HG02623 (cell line): ENCODE data around the gene WWOX.

ENCODE experiments used
- ATAC-seq: cut with Tn5 transposase; IDR thresholded peaks from one replicate; pipeline ENCODE4 v1.9.1; 2021; ENCODE audit warnings: moderate library complexity; ENCODE audit not compliant: unreplicated experiment

WWOX gene

DNA sequence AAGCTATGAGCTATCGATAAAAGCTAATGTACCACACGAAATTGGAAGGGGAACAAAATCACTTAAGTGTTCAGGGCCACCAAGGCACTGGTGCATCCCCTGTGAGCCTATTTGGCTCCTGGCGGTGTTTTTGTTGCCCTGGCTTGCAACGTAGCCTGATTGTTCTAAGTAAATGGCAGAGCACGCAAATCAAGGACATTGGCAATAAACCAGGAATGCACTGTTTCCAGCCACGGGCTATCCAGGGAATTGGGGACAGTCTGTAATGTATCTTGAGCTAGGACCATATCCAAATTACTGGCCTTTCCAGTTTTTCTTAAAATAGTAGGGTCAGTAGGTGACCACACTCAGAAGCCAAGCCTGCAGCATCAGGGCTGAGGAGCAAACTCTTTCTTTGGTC is 767.1 kb downstream of the WWOX start:
- no peak for ATAC-seq

DNA sequence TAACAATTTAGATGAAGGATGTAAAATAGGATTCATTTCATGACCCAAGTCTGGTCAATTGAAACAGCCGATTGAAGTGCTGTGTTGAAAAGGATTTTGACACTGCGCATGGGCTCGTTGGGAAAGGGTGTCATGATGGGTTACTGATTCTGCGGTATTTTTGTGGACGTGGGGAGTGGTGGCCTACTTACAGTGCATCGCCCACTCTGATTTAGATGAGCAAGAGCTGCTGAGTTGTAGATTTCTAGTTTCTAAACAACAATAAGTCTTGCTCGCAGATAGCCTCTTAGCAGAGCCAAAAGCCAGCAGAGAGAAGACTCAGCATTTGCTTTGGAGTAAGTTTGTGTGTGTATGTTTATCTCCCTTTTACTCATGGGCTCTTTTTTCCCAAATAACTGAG is 770.0 kb downstream of the WWOX start:
- ATAC-seq = no peak

DNA sequence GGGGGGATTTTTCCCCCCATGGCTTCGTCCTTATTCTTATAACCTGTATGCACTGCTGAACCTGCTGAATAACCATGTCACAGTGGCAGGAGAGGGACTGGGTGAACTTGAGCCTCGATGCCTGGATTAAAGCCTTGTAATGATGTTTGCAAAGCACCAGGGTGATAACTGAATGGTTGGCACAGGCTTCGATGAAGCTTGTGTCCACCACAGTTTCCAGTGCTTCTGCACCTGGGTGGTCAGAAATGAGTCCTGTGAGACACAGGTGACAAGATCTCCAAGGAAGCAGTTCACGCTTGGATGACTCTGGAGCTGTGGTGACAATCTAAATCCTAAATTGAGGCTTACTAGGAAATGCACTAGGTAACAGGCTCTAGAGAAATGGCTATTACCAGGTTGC is 771.8 kb downstream of the WWOX start:
- ATAC-seq = no peak

DNA sequence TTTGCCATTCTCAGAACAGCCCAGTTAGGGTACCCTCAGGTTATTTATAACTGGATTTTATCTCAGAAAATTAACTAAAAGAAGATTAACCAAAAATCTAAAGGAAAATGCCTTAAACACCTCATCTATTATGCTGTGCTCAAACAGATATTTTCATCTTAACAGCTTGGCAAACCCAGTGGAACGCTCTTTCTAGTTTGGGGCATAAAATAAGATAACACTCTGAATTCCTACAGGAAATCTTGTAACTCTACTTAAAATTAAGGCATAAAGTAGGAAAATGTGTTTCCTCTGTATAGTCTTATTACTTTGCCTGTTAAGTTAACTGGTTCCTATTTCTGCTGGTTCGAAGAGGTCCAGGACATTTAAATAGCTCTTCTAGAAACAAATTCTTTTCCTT is 777.2 kb downstream of the WWOX start:
- no peak for ATAC-seq

DNA sequence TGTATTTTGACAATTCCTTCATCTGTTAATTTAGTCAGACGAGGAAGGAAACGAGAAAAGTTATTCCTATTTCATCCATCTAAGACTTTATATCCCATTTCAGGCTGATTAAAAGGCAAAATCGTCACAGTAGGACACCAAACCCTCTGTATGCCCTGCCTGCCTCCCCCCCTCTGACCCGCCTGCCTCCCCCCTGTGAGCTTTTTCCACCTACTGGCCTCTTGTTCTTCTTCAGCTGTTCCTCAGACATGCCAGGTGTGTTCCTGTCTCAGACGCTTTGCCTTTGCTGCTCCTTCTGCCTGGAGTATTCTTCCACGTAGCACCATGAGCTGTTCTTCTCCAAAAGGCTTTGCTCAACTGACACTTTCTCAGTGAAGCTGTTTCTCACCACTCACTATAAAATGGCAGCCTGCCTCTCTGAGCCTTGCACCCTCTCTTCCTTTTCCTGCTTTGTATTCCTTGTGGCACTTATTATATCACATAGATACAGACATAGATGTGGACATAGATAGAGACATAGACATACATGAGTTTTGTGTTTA is 777.7 kb downstream of the WWOX start:
- no peak for ATAC-seq

DNA sequence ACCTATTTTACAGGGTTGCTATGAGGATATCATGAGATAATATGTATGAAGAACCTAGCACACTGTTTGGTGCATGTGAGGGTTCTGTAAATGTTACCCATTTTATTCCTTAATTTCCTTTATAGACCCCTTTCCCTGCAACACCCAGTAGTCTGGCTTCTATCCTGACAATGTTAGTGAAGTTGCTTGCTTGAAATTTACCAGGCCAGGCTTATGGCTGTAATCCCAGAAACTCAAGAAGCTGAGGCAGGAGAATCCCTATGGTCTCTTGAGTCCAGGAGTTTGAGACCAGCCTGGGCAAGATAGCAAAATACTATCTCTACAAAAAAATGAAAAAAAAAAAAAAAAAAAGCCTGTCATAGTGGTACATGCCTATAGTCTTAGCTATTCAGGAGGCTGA is 779.1 kb downstream of the WWOX start:
- no peak for ATAC-seq

DNA sequence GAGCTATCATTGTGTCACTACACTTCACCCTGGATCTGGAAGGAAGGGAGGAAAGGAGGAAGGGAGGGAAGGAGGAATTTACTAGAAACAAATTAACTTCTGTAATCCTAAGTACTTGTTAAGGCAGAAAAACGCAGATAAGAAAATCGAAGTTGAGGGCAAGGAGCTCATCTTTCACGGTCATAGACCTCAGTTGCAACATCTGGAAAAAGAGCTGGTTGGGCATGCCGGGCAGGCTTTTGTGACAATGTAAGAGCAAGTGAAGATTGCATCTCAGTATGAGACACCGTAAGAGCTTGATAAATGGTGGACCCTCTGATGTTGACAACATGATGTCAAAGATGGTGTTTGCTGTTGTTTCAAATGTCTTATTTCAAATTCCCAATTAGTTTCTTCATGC is 779.6 kb downstream of the WWOX start:
- no peak for ATAC-seq

DNA sequence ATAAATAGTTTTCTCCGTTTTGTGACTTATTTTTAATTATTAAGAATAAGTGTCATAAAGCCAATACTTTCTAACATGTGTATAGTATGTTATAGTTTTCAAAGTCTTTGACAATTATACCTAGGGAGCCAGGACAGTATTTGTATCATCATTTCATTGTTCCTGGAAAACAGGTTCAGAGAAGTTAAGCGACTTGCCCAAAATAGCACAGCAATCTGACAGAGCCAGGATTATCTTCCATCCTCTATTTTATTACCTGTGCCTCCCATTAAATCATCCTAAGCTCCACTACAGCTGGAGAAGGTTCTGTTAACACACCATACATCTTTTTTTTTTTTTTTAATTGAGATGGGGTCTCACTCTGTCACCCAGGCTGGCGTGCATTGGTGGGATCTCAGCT is 782.7 kb downstream of the WWOX start:
- ATAC-seq = no peak

DNA sequence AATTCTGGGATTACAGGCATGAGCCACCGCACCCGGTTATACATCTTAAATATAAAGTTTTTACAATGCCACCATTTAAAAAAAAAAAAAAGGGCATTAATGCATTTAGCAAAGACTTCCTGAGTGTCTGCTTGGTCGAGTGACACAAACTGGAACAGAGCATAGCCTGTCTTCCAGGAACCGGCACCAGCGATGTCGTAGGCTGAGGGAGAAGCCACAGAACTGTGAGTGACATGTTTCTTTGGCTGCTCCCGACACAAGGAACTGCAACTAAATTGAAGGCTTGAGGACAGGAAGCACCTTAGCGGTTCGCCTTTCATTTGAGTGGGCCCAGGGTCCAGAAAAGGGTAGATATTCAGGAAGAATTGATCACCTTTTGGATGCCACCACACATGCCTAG is 783.3 kb downstream of the WWOX start:
- no peak for ATAC-seq

DNA sequence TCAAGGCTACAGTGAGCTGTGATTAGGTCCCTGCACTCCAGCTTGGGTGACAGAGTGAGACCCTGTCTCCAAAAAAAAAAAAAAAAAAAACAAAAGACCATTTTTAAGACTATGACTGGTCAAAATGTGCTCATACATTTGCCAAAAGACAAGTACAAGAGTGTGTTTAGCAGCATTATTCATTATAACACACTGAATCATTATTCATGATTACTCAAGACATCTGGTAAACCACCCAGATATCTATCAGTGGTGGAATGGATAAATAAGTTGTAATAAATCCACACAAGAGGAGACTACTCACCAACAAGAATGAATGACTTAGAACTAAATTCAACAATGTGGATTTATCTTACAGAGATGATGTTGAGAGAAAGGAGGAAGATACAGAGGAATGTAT is 784.8 kb downstream of the WWOX start:
- ATAC-seq = no peak

DNA sequence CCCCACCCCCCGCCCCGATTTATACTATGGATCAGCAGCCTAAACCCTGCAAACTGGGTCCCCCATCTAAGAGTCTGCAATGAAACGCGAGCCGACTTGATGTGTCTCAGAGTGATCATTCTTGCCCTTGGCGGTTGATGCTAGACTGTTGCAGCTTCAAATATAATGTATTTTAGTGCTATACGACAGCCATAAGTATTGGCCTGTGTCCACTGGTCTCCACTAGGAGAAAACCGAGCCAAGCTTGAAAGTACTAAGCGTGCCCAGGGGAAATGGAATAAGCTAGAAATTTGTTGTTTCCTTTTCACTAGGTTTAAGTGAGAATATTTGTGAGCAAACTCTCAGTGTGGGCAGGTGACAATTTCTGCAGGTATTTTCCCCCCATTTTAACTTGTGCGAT is 789.9 kb downstream of the WWOX start:
- ATAC-seq = no peak

DNA sequence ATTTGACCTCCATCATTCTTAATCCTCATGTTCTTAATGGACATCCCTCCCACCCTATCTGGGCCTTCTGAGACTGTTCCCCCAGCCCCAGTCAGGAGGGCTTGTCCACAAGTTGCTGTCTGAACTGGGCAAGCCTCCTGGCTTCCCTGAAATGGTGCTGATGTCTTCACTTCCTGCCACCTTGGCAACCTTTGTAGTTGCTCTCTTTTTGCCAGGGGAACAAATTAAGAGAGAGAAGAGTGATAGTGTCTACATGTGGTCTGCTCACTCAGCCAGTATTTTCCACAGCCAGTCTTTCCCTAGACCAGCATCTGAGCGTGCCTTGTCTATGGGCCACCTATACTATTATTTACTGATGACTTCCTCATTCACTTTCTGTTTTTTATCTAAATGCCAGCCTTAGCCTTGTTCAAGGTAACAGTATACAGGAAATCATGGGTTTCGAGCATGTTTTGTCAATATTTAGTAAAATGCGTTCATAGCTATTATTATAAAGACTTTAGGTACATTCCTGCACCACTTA is 791.0 kb downstream of the WWOX start:
- no peak for ATAC-seq

DNA sequence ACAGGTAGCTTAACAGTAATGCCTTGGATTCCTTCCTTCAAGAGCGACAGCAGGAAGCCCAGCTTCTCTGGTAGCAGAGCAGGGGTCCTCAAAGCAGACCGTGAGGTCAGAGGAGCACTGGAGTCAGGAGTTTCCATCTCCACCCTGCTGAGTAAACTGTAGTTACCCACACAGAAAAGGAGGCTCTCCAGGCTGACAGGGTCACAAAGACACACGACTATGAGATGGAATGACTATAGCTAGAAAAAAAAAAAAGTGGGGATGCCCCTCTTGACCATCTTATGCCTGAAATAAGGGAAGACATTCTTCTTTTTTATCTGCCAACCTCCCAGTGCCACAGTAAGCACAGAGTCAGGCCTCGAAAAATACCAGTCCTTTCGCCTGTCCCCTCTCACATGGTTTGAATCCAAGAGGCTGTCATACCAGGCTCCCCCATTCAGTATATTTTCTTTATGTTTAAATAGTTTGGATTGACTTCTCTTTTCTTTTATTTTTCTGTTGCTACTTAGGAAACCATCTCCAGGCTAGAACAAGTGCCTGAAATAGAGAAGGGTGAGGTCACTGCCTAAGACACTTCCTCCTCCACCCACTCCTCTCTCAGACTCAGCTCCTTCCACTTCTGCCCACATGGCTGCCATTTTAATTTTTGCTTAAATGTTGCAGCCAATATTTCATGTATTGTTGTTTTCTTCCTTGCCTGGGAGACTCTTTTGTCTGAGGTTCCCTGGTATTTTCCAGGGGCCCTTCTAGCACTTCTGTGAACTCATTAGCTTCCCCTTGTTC is 793.7 kb downstream of the WWOX start:
- no peak for ATAC-seq

DNA sequence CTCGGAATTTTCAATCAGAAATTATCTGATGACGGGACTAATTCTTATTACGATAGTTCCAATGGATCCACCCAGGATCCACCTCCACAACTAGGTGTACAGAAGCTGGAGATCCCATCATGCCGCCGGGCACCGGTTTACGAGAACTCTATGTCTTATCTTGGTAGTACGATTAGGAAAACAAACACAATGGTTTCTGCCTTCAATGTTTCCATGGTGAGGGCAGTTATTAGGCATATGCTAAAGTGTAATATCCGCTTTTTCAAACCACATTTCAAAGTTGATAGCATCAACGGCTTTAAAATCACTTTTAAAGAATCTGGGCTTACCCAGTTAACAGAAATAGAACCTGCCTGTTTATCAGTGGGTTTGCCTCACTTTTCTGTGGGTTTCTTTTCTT is 795.4 kb downstream of the WWOX start:
- no peak for ATAC-seq

DNA sequence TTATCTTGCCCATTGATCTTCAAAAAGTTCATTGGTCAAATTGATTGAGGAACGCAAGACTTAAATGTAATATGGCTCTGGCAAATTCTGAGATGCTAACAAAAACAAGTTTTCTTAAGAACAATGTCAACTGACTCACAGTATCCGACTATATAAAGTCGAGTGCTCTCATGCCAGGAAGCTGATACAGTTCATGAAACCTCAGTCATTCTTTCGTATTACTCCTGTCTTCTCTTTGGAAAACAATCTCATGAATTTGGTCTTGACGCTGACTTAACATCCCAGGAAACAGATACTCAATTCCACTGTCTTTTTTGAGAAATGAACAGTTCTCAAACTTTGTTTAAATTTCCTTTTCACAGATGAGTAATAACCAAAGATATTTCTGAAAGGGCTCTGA is 796.2 kb downstream of the WWOX start:
- no peak for ATAC-seq

DNA sequence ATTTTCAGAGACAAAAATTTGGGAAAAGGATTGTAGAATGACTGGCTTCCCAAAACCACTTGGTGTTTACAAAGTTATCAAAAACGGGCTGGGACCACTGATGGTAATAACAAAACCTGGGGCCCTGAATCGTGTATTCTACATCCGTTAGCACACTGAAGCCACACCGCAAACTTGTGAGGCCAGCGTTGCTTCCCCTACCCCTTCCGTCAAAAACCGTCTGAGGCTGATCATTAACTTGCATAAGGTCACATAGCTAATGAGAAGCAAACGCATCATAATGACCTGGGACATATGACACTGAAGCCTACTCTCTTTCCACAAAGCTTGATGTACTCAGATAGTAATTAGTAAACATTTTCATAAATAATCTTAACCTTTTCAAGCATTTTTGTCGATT is 796.8 kb downstream of the WWOX start:
- ATAC-seq = no peak

DNA sequence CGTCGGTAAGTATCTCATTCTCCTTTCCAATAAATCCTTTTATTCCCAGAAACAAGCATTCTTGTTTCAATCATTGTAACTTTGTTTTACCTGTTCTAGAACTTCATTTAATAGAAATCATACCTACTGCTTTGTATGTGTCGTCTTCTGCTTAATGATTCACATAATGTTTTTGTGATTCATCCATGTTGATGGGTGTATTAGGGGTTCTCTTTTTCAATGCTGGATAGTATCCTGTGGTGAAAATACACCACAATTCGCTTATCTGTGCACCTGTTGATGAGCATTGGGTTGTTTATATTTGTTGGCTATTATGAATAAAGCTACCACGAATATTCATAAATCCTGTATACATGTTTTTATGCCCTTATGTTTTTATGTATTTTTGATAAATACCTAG is 797.8 kb downstream of the WWOX start:
- no peak for ATAC-seq

DNA sequence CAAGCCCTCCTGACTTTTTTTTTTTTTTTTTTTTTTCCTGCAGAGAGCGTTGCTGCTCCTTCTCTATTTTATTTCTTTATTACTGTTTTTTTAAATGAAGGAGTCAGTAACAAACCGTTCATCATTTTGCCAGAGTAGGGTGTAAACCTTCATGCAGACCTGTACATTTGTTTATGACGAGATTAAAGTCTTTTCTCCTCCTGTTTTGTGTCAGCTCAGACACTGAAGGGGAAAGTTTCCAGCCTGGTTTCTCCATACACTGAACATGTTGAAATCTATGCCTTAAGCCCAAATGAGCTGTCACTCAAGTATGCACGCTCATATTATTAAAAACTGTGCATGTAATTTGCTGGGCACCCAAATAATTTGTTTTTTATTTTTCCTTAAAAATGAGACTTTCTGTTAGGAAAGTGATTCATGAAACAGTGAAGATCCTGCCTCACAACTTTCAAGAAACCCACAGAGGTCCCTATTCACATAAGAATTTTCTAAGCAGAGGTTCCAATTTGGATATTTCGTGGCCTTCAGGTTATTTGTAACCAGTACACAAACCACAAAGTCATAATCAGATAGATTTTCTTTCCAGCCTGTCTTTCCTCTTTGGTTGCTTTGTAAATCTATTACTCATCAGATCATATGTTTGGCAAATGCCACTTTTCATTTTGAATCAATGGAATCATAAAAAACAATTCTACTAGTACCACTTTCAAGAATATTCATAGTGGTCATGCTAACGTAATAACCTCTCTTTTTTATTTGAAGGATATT is 800.8 kb downstream of the WWOX start:
- no peak for ATAC-seq

DNA sequence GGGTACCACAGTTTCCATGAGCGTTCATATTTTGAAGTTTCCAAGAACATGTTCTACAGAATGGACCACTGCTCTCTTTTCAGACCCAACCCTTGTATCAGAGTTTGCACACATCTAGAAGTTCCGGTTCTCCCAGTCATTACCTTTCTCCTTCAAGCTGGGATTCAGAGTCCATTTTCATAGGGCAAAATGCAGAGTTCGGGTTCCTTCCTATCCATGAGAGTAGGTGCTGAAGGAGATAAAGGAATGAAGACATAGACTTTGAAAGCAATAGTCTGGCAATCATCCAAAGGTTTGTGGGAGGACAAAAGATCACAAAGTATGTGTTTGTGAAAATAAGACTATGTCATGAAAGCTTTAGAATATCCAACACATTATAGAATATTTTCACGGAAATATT is 801.5 kb downstream of the WWOX start:
- ATAC-seq = no peak

DNA sequence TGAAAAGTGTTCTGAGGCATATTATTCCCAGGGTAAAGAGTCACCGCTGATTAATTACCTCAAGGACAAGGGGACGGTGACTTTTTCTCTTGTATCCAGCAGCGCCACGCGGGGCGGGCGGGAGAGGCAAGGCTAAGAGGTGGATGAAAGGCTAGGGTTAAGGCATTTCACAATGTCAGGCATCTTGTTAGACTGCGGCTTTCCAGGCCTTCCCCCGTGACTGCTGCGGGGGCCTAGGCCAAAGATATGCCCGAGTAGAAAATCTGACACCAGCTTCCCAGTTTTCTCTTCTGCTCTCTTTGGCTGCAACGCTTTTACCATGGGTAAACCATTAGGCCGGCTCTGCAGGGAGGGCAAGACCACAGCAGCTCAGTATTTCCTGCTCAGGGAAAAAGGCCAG is 802.9 kb downstream of the WWOX start:
- ATAC-seq = no peak

DNA sequence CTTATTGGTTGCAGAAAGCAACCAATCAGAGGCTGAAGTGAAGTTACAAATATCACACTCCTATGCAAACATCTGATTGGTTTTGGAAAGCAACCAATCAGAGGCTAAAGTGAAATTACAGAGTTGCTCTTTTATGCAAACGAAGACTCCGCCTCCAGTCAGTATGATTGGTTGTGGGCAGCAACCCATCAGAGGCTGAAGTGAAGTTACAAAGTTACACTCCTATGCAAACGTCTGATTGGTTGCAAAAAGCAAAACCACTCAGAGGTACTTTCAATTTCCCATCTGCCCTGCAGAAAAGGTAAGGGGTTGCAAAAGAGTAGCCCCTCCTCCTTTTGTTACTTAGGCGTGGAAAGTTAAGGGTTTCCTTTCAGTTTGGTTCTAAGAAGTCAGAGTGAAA is 803.8 kb downstream of the WWOX start:
- no peak for ATAC-seq

DNA sequence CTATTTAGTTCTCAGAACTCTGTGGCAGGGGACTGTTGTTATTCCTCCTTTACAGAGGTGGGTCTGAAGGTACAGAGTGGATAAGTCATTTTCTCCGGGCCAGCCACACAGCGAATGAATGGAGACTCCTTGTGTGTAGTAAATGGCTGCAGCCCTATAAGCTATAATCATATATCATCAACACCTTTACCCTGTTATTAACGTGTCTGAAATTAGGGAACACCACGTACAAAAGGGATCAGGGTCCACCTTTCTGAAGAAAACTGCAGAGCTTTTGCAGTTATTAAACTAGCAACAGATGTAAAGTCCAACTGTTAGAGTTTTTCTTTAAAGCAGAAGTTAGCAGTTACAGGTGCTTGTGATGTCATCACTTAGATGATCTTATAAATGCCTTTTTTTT is 804.4 kb downstream of the WWOX start:
- ATAC-seq = no peak
